GM21619 (cell line): ENCODE data around the gene SLC17A5.
"Not testable (repeated sequence)": the region's sequence is repeated elsewhere in the genome, so short reads cannot be mapped to it uniquely, and the experiment has no call there.

ENCODE experiments used
- ATAC-seq: cut with Tn5 transposase; IDR thresholded peaks from one replicate; pipeline ENCODE4 v1.9.1; 2021; ENCODE audit not compliant: unreplicated experiment

The SLC17A5 gene

DNA sequence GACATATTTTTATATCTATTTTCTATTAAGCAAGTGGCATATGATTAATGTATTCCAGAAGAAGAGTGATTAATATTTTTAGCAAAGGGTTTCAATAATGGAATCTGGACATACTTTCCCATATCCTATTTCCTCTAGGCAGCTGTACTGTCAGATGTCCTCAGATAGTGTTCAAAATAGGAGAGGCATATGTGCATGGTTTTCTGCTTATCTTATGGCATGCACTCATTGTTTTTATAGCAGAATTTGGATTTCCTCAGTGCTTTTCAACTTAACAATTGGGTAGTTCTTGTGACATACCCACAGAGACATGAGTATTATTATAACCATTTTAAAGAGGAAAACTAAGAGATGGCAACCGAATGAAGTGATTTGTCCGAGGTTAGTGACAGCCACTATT, 12.6 kb upstream of the SLC17A5 start:
- no peak for ATAC-seq

DNA sequence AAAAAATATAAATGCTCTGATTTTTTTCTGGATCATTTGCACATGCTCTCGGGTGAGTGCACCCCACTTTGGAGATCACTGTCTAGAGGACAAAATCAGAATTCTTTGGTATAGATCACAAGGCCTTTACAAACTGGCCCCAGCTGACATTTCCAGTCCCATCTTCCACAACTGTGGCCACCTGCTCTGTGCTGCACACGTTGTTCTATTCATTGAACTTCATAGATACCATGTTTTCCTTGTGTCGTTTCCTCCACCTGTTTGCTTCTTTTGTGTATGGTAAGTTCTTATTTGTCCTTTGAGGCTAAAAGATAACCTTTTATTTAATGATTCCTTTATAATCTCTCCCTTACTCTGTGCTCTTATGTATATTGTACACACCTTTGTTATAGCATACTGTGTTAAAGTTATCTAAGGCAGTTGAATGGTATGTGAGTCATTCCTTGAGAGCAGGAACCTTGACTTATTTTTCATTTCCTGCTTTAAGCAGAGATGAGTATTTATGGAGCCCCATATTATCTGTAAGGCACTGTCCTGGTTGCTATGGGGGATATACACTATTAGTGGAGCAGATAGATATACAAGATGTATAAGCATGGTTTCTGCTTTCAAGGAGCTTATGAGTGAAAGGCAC, 12.0 kb upstream of the SLC17A5 start:
- peak; percentile 88 for ATAC-seq

DNA sequence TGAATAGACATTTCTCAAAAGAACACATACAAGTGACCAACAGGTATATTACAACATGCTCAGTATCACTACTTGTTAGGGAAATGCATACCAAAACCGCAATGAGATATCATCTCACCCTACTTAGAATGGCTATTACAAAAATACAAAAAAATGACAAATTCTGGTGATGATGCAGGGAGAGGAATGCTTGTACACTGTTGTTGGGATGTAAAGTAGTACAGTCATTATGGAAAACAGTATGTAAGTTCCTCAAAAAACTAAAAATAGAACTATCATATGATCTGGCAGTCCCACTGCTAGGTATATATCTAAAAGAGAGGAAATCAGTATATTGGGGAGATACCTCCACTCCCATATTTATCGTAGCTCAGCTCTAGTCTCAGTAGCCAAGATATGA, 10.9 kb upstream of the SLC17A5 start:
- ATAC-seq: no peak

DNA sequence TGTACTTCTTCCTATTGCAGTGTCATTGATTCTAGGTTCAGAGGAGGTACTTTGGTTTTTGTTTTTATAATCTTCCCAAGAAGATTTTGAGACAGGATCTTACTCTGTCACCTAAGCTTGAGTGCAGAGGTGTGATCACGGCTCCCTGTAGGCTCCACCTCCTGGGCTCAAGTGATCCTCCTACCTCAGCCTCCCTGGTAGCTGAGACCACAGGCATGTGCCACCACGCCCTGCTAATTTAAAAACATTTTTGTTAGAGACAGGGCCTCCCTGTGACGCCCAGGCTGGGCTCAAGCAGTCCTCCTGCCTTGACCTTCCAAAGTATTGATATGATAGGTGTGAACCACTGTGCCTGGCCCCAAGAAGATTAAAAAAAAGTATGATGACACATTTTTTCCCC, 3.4 kb upstream of the SLC17A5 start:
- ATAC-seq: no peak

DNA sequence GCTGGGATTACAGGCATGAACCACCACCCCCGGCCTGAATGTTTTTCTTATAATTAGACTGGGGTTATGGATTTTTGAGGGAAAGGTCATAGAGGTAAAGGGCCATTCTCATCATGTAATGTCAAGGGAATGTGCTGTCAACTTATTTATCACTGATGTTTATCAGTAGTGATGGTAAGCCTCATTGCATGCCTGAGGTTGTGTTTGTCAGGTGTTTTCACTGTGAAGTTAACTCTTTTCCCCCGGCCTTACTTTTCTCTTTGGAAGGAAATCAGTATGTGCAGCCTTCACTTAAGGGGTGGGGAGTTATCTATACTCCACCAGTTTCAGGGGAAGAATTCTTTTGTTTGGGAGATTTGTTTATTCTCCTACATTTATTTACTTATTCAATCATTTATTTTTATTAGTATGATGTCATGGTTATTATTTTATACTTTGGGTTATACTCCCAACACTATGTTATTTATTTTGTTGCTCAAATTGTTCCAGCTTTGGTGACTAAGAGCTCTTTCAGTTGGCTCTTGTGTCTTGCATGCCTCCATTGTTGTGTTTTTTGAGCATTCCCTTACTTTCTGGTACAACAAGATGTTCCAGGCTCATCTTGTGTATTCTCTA, 2.8 kb upstream of the SLC17A5 start:
- ATAC-seq: no peak

- ATAC-seq: no peak
Observed at GRCh38 chr6:73655341-73655917, 1.6 kb upstream of the SLC17A5 start.

- ATAC-seq: peak; percentile 45
Observed at GRCh38 chr6:73652637-73653570, 888 bp downstream of the SLC17A5 start.

DNA sequence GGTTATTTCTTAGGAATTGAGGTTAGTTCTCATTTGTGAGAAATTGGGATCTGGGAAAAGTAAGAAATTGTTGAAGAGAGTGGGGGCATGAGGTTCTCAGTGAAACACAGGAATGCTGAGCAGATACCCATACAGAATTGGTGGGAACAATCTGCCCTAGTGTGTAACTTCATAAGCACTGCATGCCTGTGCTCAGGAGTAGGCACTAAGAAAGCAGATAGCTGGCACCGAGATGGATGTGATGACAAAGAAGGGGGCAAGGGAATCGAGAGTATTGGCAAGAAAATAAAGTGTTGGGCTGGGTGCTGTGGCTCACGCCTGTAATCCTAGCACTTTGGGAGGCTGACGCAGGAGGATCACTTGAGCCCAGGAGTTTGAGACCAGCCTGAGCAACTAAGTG, 4.0 kb downstream of the SLC17A5 start:
- ATAC-seq: no peak

DNA sequence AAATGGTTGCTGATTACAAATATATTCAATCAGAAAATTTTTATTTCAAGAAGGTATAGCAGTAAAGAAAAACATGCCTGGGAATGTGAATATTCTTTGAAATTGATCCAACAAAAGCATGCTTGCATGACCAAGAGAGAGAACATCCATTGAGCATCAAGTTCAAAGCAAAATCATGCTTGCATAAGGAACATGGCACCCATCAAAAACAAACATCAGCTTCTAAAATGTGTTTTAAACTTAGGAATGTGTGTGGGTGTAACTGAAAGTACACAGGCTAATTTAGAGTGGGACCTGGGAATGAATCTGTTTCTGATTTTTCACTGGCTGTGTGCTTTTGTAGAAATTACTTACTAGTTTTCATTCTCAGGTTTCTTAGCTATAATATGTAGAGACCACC, 5.6 kb downstream of the SLC17A5 start:
- no peak for ATAC-seq

DNA sequence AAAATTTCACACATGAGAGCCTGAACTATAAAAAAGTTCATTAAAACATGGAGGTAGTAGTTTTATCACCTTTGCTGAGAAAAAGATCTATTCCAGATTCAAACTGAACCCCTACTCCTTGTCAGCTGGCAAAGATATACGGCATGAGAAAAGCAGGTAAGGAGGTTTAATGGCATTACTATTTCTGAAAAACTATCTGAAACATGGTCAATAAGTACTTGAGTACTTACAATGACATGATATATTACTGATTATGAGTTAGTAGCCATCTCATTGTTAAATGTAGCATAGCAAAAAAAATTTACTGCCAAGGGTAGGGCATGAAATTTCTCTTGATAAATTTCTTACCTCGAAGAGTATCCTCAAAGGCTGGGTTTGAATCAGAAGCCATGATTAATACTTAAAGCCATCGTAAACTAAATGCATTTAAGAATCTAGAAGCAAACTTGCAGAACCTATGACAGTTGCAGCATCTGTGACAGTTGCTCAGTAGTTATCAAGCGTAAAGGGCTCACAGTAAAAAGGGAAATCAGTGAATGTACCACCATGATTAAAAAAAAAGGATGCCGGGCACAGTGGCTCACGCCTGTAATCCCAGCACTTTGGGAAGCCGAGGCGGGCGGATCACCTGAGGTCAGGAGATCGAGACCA, 8.7 kb downstream of the SLC17A5 start:
- no peak for ATAC-seq

DNA sequence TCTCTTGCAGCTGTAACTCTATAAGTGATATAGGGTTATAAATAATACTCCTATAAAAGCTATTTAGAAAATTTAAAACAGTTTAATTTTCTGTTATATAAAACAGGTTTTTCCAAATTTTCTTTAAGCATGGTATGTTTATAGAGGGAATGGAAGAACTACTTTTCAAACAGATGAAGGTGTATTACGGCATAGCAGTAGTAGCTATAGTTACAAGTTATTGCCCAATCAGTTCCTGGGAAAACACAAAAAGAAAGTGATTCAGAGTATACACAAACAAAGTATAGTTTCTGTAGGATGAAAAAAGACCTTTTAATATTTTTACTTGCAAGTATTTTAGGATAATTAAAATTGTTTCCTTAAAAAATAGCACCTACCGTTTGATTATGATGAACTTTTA, 9.8 kb downstream of the SLC17A5 start:
- ATAC-seq: no peak

DNA sequence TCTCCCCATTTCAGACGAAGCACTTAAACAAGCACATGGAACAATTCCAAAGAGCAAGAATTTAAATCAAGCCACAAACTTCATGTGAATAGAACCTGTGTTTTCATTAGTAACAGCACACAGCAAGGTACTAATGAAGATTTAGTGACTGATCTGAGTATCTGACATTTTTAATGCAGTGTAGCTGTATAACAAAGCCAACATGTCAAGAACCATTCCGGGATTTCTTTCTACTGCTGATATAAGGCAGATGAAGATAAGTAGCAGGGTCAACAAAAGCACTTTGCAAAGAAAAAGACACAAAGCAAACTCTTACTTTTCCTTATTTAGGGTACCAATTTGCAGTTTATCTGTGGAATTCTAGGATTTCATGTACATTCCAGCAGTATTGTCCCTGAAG, 11.3 kb downstream of the SLC17A5 start:
- no peak for ATAC-seq

DNA sequence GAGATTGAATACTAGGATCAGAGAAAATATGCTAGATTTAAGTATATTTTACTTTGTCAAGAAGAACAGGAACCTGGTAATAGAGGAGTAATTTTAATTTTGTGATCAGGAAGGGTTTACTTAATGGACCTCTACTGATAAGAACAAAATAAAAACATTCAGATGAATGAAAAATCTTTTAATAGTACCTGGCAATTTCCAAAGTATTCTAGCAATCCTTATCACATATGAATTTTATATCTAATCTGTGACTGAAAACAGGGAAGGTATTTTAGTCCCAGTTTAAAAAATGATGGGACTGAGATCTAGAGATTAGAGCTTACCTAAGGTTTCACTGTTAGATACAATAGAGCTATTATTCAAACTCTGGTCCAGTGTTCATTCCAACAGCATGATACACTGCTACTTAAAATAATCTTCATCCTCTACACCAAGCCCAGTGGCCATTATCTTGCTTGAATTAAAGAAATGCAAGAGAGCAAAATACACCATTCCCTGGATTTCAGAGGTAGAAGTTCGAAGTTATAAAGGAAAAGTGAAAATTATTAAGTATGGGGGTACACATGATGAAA, 13.5 kb downstream of the SLC17A5 start:
- no peak for ATAC-seq

DNA sequence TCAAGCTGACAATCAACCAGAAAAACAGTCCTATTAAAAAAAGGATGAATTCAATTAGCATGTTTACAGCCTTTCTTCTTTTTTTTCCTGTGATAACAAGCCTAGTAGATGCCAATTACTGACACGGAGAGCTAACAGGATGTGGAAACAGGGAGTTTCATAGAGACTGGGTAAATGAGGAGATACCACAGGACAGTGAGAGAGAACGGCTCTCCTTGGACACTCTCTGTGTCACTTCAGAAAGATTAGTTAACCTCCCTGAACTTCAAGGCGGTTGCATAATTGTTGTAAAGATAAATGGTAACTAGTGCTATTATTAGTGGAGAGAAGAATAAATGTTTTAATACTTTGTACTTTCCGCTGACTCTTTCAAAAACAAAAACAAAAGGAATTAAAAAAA, 14.8 kb downstream of the SLC17A5 start:
- no peak for ATAC-seq

DNA sequence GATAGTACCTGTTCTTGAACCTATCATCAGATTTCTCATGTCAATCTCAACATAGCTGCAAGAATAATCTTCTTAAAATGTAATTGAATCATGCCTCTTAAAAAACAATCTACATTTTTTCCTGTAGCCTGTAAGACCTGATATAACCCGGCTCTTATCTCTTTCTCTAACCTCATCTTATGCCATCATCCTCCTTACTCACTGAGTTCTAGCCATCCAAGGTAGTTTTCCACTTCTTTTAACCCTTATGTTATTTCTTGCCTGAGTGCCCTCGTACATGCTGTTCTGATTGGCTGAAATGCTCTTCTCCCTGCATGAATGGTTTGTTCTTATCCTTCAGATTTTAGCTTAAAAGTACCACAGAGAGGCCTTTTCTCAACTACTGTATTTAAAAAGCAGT, 16.4 kb downstream of the SLC17A5 start:
- ATAC-seq: no peak

GRCh38 chr6:73636048-73636447, 17.7 kb downstream of the SLC17A5 start:
- ATAC-seq: no peak

- no peak for ATAC-seq
Observed at GRCh38 chr6:73632346-73632745, 21.4 kb downstream of the SLC17A5 start.

DNA sequence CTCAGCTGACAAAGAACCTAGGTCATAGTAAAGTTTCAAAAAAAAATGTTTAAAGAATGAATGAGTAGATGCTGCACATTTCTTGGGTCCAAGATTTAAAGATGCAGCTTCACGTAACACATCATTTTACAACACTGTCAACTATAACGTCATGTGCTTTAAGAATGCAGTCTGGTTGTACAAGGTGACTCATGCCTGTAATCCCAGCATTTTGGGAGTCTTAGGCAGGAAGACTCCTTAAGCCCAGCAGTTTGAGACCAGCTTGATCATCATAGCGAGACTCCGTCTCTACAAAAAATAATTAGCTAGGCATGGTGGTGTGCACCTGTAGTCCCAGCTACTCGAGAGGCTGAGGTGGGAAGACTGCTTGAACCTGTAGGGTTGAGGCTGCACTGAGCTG, 21.9 kb downstream of the SLC17A5 start:
- ATAC-seq: no peak

- ATAC-seq: no peak
Observed at GRCh38 chr6:73630401-73630800, 23.4 kb downstream of the SLC17A5 start.

GRCh38 chr6:73624896-73625295, 28.9 kb downstream of the SLC17A5 start:
- ATAC-seq: no peak

GRCh38 chr6:73623480-73623879, 30.3 kb downstream of the SLC17A5 start:
- ATAC-seq: not testable (repeated sequence)
